Left ventricle myocardium inferior (tissue), 1 donor: ENCODE measurements around the gene STRA6. TPM values are rescaled to one million over a fixed set of nuclear protein-coding genes. Genes with fewer than 3 reads are reported as not detected.

ENCODE experiments used
- DNase-seq: peaks from one replicate; pipeline ENCODE4 v3.0.0-alpha.2; 2020
- H3K27ac ChIP-seq: fragments of 200-600 bp; replicated peaks from 2 replicates; pipeline ENCODE4 v1.8.0; 2021
- H3K27me3 ChIP-seq: fragments of 200-600 bp; 2 replicates; pipeline ENCODE4 v1.8.0; 2021; ENCODE audit warnings: low read depth
- H3K36me3 ChIP-seq: fragments of 200-600 bp; 2 replicates; pipeline ENCODE4 v1.8.0; 2021
- H3K4me1 ChIP-seq: fragments of 200-600 bp; 2 replicates; pipeline ENCODE4 v1.8.0; 2021
- H3K4me3 ChIP-seq: fragments of 200-600 bp; 2 replicates; pipeline ENCODE4 v1.8.0; 2021; ENCODE audit warnings: mild to moderate bottlenecking, moderate library complexity
- H3K9me3 ChIP-seq: fragments of 200-600 bp; replicated peaks from 2 replicates; pipeline ENCODE4 v1.8.0; 2021
- CTCF ChIP-seq: fragments of 200-600 bp; IDR thresholded peaks from 2 replicates; pipeline ENCODE4 v1.8.0; 2021; ENCODE audit warnings: antibody characterized with exemption, mild to moderate bottlenecking, borderline replicate concordance
- intact Hi-C: fragments of 100-400 bp; cut with micrococcal nuclease; formaldehyde crosslinking; loops from one replicate; pipeline ENCODE4 v1.11.0; 2022
- long read RNA-seq: library from polyadenylated mRNA; unstranded; transcript quantifications from one replicate; pipeline ENCODE4 v2.0.0, GENCODE V29; 2021
- total RNA-seq: library from RNA; stranded (reverse); fragmentation: NEBNext Ultra II Directional; extraction: Animal tissue kit (Norgen Biotek cat#: 25700); gene quantifications from one replicate; pipeline ENCODE4 v1.2.1, GENCODE V29; 2021
- donor health status: DM: no; HTN: yes; CAD: no; lungs with severe emphysema.

The STRA6 gene
- total RNA-seq = not detected
- long read RNA-seq = 0 reads

GRCh38 chr15:74202452-74203401, at the start of gene STRA6:
Gene STRA6 (minus strand): TSS chr15:74202787. CDS start chr15:74202267, 520 bp downstream.
- Histone ChIP-seq H3K4me1 (peaks cover 29% of the 10 kb centered on the region), H3K27me3 (no peaks in the 10 kb centered on the region), H3K9me3 (no peaks in the 10 kb centered on the region), H3K27ac (no peak within 1 kb of the TSS), H3K4me3 (no peak within 1 kb of the TSS), H3K36me3 (no peaks in the 10 kb centered on the region)
- no peak for DNase-seq
- intact Hi-C loops = no loop called here
- TF ChIP-seq CTCF = no peak

- intact Hi-C loops = no loop called here
Measured at GRCh38 chr15:74252291-74252690, 49.7 kb upstream of the STRA6 start.

GRCh38 chr15:74251131-74251811, 48.7 kb upstream of the STRA6 start:
- TF ChIP-seq CTCF = no peak
- Histone ChIP-seq H3K36me3 (no peaks in the 10 kb centered on the region), H3K9me3 (no peaks in the 10 kb centered on the region), H3K27ac (peak overlapping the region; percentile 68), H3K4me1 (peaks cover 32% of the 10 kb centered on the region), H3K4me3 (no peak overlapping the region), H3K27me3 (peaks cover 6% of the 10 kb centered on the region)
- DNase-seq = peak; percentile 87
- intact Hi-C loops = no loop called here

More at GRCh38 chr15:74252291-74252690, 49.7 kb upstream of the STRA6 start:
- Histone ChIP-seq H3K4me3 (no peak overlapping the region), H3K9me3 (no peaks in the 10 kb centered on the region), H3K36me3 (no peaks in the 10 kb centered on the region), H3K27ac (no peak overlapping the region), H3K27me3 (peaks cover 7% of the 10 kb centered on the region), H3K4me1 (peaks cover 32% of the 10 kb centered on the region)
- no peak for DNase-seq
- no peak for TF ChIP-seq CTCF

GRCh38 chr15:74250266-74250665, 47.7 kb upstream of the STRA6 start:
- no peak for TF ChIP-seq CTCF
- Histone ChIP-seq H3K27me3 (peaks cover 16% of the 10 kb centered on the region), H3K27ac (peak overlapping the region; percentile 68), H3K4me3 (no peak overlapping the region), H3K36me3 (no peaks in the 10 kb centered on the region), H3K4me1 (peaks cover 39% of the 10 kb centered on the region), H3K9me3 (no peaks in the 10 kb centered on the region)
- intact Hi-C loops = no loop called here
- no peak for DNase-seq

- no peak for TF ChIP-seq CTCF
- peaks cover 43% of the 10 kb centered on the region for H3K4me1 ChIP-seq
- no peaks in the 10 kb centered on the region for H3K9me3 ChIP-seq
- H3K36me3 ChIP-seq = no peaks in the 10 kb centered on the region
- DNase-seq = no peak
- peak overlapping the region; percentile 37 for H3K4me3 ChIP-seq
- H3K27ac ChIP-seq = no peak overlapping the region
- H3K27me3 ChIP-seq = peaks cover 25% of the 10 kb centered on the region
- intact Hi-C loops = no loop called here
Measured at GRCh38 chr15:74245342-74245931, 42.9 kb upstream of the STRA6 start.
